CD4-positive, alpha-beta T cell (primary cell): ENCODE data around the gene PCDHB5. TPM values are rescaled to one million over a fixed set of nuclear protein-coding genes. Genes with fewer than 3 reads are reported as not detected.
"Not testable (repeated sequence)": the region's sequence is repeated elsewhere in the genome, so short reads cannot be mapped to it uniquely, and the experiment has no call there.

Experiments
- ATAC-seq: fragments of 200-7000 bp; cut with Tn5 transposase; one replicate; pipeline ENCODE4 v1.10.0; 2022; ENCODE audit warnings: mild to moderate bottlenecking; ENCODE audit not compliant: poor library complexity
- CTCF ChIA-PET: fragments of 350-600 bp; sonication (Branson Sonifier 250); formaldehyde crosslinking; loops from one replicate; lab custom pipeline; 2021; ENCODE audit warnings: antibody characterized with exemption, inconsistent platforms; lab: Charles Lee
- POLR2A ChIA-PET: fragments of 350-600 bp; sonication (Branson Sonifier 250); formaldehyde crosslinking; loops from one replicate; lab custom pipeline; 2021; ENCODE audit warnings: antibody characterized with exemption, inconsistent platforms; lab: Charles Lee
- DNase-seq, 14 experiments: peaks; one replicate each; pipeline ENCODE4 v3.0.0-alpha.2; 2013 to 2020; ENCODE audit warnings: mixed read lengths in 2 of 14
- H3K27ac ChIP-seq, 2 donors: one replicate each; pipeline versions ENCODE4 v1.5.1 to v1.7.0; 2013; ENCODE audit warnings: low read length in 2 of 2, low read depth in 1 of 2, mild to moderate bottlenecking in 1 of 2
- H3K27me3 ChIP-seq, 2 experiments: 1 replicate in 1 of 2; 2 replicates in 1 of 2; pipeline versions ENCODE4 v1.6.1 to v1.7.0; 2013; ENCODE audit warnings: low read length in 2 of 2, control low read depth in 1 of 2, mild to moderate bottlenecking in 1 of 2, moderate library complexity in 1 of 2; ENCODE audit not compliant: insufficient read depth in 2 of 2, control insufficient read depth in 1 of 2
- H3K36me3 ChIP-seq: one replicate; pipeline ENCODE4 v1.6.1; 2013; ENCODE audit warnings: low read length, control low read depth; ENCODE audit not compliant: insufficient read depth
- H3K4me1 ChIP-seq: one replicate; pipeline ENCODE4 v1.6.1; 2013; ENCODE audit warnings: low read length, control low read depth; ENCODE audit not compliant: insufficient read depth
- H3K4me3 ChIP-seq: one replicate; pipeline ENCODE4 v1.5.1; 2013; ENCODE audit warnings: mild to moderate bottlenecking, low read length, moderate library complexity
- H3K9me3 ChIP-seq, 2 experiments: 1 replicate in 1 of 2; 2 replicates in 1 of 2; pipeline versions ENCODE4 v1.6.1 to v1.7.0; 2013; ENCODE audit warnings: low read length in 2 of 2, mild to moderate bottlenecking in 2 of 2, control low read depth in 1 of 2, moderate library complexity in 1 of 2; ENCODE audit not compliant: control insufficient read depth in 1 of 2, insufficient read depth in 1 of 2
- H3K27ac Mint-ChIP-seq: one replicate; pipeline ENCODE4 v1.8.0; 2020; ENCODE audit warnings: mixed read lengths
- H3K27me3 Mint-ChIP-seq: one replicate; pipeline ENCODE4 v1.8.0; 2021; ENCODE audit warnings: mixed read lengths
- H3K36me3 Mint-ChIP-seq: one replicate; pipeline ENCODE4 v1.8.0; 2021; ENCODE audit warnings: low read depth, mixed read lengths
- H3K4me1 Mint-ChIP-seq: one replicate; pipeline ENCODE4 v1.8.0; 2021; ENCODE audit warnings: low read depth, mixed read lengths
- H3K4me3 Mint-ChIP-seq: one replicate; pipeline ENCODE4 v1.8.0; 2020; ENCODE audit warnings: mild to moderate bottlenecking, mixed read lengths
- H3K9me3 Mint-ChIP-seq: one replicate; pipeline ENCODE4 v1.8.0; 2020; ENCODE audit warnings: mixed read lengths
- intact Hi-C, 2 experiments: fragments of 100-400 bp; cut with DNase I in 1 of 2; cut with micrococcal nuclease in 1 of 2; formaldehyde crosslinking; loops; one replicate each; pipeline versions ENCODE4 v1.15.1 to v1.9.0; 2023 to 2025; cut with DNase I, micrococcal nuclease
- total RNA-seq, 174 experiments: library from RNA in 2 of 174; stranded (reverse) in 2 of 174; gene quantifications; one replicate each; pipeline ENCODE4 v1.2.3 and lab custom pipeline; 2021 to 2026
- TF ChIP-seq, protein P1 (sequence below): fragments of 200-600 bp; IDR thresholded peaks from one replicate; pipeline ENCODE4 v1.8.0; 2022; ENCODE audit warnings: antibody characterized with exemption, mild to moderate bottlenecking

The PCDHB5 gene
- total RNA-seq, 2 experiments from 2014 or later = 0.08 TPM; not detected in 1

DNA sequence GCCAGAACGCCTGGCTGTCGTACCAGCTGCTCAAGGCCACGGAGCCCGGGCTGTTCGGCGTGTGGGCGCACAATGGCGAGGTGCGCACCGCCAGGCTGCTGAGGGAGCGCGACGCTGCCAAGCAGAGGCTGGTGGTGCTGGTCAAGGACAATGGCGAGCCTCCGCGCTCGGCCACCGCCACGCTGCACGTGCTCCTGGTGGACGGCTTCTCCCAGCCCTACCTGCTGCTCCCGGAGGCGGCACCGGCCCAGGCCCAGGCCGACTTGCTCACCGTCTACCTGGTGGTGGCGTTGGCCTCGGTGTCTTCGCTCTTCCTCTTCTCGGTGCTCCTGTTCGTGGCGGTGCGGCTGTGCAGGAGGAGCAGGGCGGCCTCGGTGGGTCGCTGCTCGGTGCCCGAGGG lies 38.4 kb upstream of the PCDHB5 start:
- Mint-ChIP-seq H3K27me3 (peaks cover 66% of the 10 kb centered on the region), H3K9me3 (peaks cover 11% of the 10 kb centered on the region)
- CTCF ChIA-PET, H3K27ac Mint-ChIP-seq, H3K4me3 Mint-ChIP-seq, H3K36me3 ChIP-seq, H3K4me1 ChIP-seq, DNase-seq, H3K27ac ChIP-seq, H3K4me1 Mint-ChIP-seq, intact Hi-C loops, H3K4me3 ChIP-seq, ATAC-seq, POLR2A ChIA-PET, H3K36me3 Mint-ChIP-seq: not testable (repeated sequence)
- Histone ChIP-seq H3K27me3 (peaks cover 28 to 42% of the 10 kb centered on the region in 2 experiments), H3K9me3 (peaks cover 3 to 39% of the 10 kb centered on the region in 2 experiments)

DNA sequence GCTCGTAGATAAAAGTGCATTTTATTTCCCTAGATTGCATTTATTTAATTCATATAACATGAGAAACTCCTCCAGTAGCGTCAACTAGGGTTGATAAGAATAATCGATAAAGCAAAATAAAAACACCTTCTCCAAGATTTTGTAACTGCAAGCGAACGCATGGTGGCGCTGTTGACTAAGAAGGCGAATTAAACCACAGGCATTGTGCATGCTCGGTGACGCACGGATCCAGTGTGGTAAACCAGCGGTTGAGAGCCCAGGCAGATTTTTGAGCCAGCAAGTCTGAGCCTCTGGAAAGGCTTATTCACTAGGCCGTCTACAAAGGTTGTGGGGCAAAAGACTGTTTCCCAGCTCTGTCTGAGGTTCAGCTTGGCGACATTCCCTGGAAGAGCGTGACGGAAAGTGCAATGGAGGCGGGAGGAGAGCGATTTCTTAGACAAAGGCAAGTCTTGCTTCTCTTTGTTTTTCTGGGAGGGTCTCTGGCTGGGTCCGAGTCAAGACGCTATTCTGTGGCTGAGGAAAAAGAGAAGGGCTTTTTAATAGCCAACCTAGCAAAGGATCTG lies 34.7 kb upstream of the PCDHB5 start, which contains the start of gene PCDHB3:
TSS of gene PCDHB3 (plus strand) at position 231 of the 563 bp plus-strand sequence. CDS start at position 408, 177 bp downstream.
- ATAC-seq (no peak), DNase-seq (peak in 5 of 14 experiments; percentile 4 to 43 (median 23))
- intact Hi-C loops = no loop called here

DNA sequence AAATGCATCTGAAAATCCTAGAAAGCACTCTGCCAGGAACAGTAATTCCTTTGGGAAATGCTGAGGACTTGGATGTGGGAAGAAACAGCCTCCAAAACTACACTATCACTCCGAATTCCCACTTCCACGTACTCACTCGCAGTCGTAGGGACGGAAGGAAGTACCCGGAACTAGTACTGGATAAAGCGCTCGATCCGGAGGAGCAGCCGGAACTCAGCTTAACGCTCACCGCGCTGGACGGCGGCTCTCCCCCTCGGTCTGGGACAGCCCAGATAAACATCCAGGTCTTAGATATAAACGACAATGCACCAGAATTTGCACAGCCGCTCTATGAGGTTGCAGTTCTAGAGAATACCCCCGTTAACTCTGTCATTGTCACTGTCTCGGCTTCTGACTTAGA lies 33.9 kb upstream of the PCDHB5 start:
- TF ChIP-seq, protein P1, sequence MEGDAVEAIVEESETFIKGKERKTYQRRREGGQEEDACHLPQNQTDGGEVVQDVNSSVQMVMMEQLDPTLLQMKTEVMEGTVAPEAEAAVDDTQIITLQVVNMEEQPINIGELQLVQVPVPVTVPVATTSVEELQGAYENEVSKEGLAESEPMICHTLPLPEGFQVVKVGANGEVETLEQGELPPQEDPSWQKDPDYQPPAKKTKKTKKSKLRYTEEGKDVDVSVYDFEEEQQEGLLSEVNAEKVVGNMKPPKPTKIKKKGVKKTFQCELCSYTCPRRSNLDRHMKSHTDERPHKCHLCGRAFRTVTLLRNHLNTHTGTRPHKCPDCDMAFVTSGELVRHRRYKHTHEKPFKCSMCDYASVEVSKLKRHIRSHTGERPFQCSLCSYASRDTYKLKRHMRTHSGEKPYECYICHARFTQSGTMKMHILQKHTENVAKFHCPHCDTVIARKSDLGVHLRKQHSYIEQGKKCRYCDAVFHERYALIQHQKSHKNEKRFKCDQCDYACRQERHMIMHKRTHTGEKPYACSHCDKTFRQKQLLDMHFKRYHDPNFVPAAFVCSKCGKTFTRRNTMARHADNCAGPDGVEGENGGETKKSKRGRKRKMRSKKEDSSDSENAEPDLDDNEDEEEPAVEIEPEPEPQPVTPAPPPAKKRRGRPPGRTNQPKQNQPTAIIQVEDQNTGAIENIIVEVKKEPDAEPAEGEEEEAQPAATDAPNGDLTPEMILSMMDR = no peak
- Histone ChIP-seq H3K36me3 (no peaks in the 10 kb centered on the region), H3K4me1 (no peaks in the 10 kb centered on the region), H3K4me3 (no peak overlapping the region), H3K9me3 (peaks cover 0 to 42% of the 10 kb centered on the region in 2 experiments), H3K27me3 (peaks cover 19 to 29% of the 10 kb centered on the region in 2 experiments), H3K27ac (no peak overlapping the region)
- Mint-ChIP-seq H3K27me3 (peaks cover 56% of the 10 kb centered on the region), H3K9me3 (peaks cover 10% of the 10 kb centered on the region), H3K4me3 (no peak overlapping the region), H3K4me1 (no peaks in the 10 kb centered on the region), H3K36me3 (no peaks in the 10 kb centered on the region), H3K27ac (no peak overlapping the region)
- intact Hi-C loops = no loop called here
- CTCF ChIA-PET = no interaction called here
- POLR2A ChIA-PET = no interaction called here
- ATAC-seq (no peak), DNase-seq (no peak)

More for the DNA sequence above, 34.7 kb upstream of the PCDHB5 start, which contains the start of gene PCDHB3:
- TF ChIP-seq, protein P1 = no peak
- Histone ChIP-seq H3K4me1 (no peaks in the 10 kb centered on the region), H3K4me3 (no peak within 1 kb of the TSS), H3K27me3 (peaks cover 23 to 29% of the 10 kb centered on the region in 2 experiments), H3K27ac (no peak within 1 kb of the TSS), H3K36me3 (no peaks in the 10 kb centered on the region), H3K9me3 (peaks cover 0 to 47% of the 10 kb centered on the region in 2 experiments)
- Mint-ChIP-seq H3K27ac (no peak within 1 kb of the TSS), H3K4me1 (no peaks in the 10 kb centered on the region), H3K36me3 (peaks cover 2% of the 10 kb centered on the region), H3K4me3 (no peak within 1 kb of the TSS), H3K27me3 (peaks cover 56% of the 10 kb centered on the region), H3K9me3 (peaks cover 10% of the 10 kb centered on the region)
- CTCF ChIA-PET = no interaction called here
- POLR2A ChIA-PET = no interaction called here

DNA sequence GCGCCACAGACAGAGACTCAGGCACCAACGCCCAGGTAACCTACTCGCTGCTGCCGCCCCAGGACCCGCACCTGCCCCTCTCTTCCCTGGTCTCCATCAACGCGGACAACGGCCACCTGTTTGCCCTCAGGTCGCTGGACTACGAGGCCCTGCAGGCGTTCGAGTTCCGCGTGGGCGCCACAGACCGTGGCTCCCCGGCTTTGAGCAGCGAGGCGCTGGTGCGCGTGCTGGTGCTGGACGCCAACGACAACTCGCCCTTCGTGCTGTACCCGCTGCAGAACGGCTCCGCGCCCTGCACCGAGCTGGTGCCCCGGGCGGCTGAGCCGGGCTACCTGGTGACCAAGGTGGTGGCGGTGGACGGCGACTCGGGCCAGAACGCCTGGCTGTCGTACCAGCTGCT lies 32.9 kb upstream of the PCDHB5 start:
- CTCF ChIA-PET, intact Hi-C loops: not testable (repeated sequence)
- H3K27me3 Mint-ChIP-seq = peaks cover 56% of the 10 kb centered on the region

DNA sequence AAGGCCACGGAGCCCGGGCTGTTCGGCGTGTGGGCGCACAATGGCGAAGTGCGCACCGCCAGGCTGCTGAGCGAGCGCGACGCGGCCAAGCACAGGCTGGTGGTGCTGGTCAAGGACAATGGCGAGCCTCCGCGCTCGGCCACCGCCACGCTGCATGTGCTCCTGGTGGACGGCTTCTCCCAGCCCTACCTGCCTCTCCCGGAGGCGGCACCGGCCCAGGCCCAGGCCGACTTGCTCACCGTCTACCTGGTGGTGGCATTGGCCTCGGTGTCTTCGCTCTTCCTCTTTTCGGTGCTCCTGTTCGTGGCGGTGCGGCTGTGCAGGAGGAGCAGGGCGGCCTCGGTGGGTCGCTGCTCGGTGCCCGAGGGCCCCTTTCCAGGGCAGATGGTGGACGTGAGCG lies 32.5 kb upstream of the PCDHB5 start:
- H3K4me1 ChIP-seq, H3K4me1 Mint-ChIP-seq, H3K36me3 ChIP-seq, ATAC-seq, POLR2A ChIA-PET, H3K4me3 Mint-ChIP-seq, H3K4me3 ChIP-seq, DNase-seq, H3K27ac Mint-ChIP-seq, CTCF ChIA-PET, H3K27ac ChIP-seq, intact Hi-C loops, H3K36me3 Mint-ChIP-seq: not testable (repeated sequence)
- H3K27me3 ChIP-seq = peaks cover 19 to 29% of the 10 kb centered on the region in 2 experiments
- H3K9me3 ChIP-seq = peaks cover 0 to 35% of the 10 kb centered on the region in 2 experiments
- Mint-ChIP-seq H3K9me3 (peaks cover 10% of the 10 kb centered on the region), H3K27me3 (peaks cover 52% of the 10 kb centered on the region)

More for the DNA sequence above, 32.9 kb upstream of the PCDHB5 start:
- Histone ChIP-seq H3K9me3 (peaks cover 0 to 35% of the 10 kb centered on the region in 2 experiments), H3K27me3 (peaks cover 19 to 29% of the 10 kb centered on the region in 2 experiments)
- H3K27ac Mint-ChIP-seq, H3K4me1 ChIP-seq, H3K36me3 Mint-ChIP-seq, H3K4me3 Mint-ChIP-seq, H3K27ac ChIP-seq, DNase-seq, ATAC-seq, H3K36me3 ChIP-seq, H3K4me1 Mint-ChIP-seq, POLR2A ChIA-PET, H3K4me3 ChIP-seq: not testable (repeated sequence)
- H3K9me3 Mint-ChIP-seq = peaks cover 10% of the 10 kb centered on the region
